ENCODE measurements around the gene NDUFS2.

Gene NDUFS2

DNA sequence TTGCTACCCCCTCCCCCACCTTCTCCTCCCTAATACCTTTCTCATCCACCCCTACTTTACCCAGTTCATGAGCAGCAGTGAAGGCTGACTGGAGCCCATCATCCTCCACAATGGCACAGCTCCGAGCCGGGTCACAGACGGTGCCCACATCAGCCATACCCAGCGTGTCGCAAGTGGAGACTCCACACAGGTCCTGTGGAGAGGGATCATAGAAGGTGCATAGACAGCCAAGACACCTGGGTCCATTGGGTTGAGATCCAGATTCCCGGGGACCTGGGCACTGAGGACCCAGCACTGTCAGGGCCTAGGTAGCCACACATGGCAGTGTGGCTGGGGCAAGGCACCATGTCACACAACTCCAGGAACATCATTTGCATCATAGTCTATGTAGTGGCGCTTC, 6.1 kb upstream of the NDUFS2 start:
- Histone ChIP-seq H3K27me3 (replicated peaks; ENCODE audit: control insufficient read depth, insufficient read depth, low read length) (no peaks in the 10 kb centered on the region), H3K36me3 (ENCODE audit: control insufficient read depth, insufficient read depth, low read length) (no peaks in the 10 kb centered on the region), H3K4me3 (replicated peaks; ENCODE audit: low read depth, low read length) (no peak overlapping the region)
- TF ChIP-seq CTCF (IDR thresholded peaks at IDR 0.05; ENCODE audit: insufficient read depth, low read length, poor library complexity, severe bottlenecking), result no peak
- DNase-seq (ENCODE audit: extremely low read depth, insufficient read length), result no peak

DNA sequence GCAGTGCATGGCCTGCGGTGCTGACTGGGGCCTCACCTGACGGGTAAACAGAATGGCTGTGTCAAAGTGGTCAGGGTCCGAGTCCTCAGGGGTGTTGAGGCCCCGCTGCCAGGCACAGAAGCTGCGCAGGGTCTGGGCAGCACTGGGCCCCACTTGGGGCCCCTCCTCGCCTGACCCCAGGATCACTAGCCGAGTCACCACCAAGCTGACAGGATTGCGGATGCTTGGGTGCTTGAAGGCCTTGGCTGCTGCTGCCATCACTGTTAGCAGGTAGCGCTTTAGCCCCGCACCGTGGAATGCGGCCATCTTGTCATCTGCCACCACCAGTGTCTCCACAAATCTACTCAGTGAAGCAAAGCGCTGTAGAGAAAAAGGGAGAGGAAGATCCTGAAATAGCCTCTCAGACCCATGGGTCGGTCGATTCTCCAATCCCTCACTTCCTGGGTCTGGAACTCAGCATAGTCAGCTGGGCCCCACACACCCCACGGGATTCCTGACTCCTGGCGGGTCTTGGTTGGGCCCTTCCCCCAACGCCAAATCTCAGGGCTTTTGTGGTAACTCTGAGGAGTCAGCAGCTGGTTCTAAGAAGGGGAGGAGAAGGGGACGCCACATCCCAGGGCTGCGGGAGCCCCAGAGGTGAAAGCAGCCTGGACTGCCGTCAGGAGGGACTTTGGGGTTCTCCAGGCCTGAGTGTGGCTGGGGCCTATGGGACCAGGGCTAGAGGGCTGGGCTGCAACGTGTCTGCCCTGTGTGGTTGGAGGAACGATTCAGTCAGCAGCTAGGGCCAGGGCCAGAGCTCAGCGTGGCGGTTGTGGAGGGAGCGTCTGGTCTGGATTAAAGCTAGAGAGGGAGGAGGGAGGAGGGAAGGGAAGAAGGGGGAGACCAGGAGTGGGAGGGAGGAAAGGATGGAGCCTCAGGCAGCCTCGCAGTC, 5.4 kb upstream of the NDUFS2 start:
- no peaks in the 10 kb centered on the region for H3K36me3 ChIP-seq (ENCODE audit: control insufficient read depth, insufficient read depth, low read length)
- no peak for DNase-seq (ENCODE audit: extremely low read depth, insufficient read length)
- H3K27me3 ChIP-seq (replicated peaks; ENCODE audit: control insufficient read depth, insufficient read depth, low read length), result no peaks in the 10 kb centered on the region
- H3K4me3 ChIP-seq (replicated peaks; ENCODE audit: low read depth, low read length), result no peak overlapping the region
- TF ChIP-seq CTCF (IDR thresholded peaks at IDR 0.05; ENCODE audit: insufficient read depth, low read length, poor library complexity, severe bottlenecking), result no peak

GRCh38 chr1:161197560-161198193, 4.5 kb upstream of the NDUFS2 start:
- no peaks in the 10 kb centered on the region for H3K27me3 ChIP-seq (replicated peaks; ENCODE audit: control insufficient read depth, insufficient read depth, low read length)
- DNase-seq (ENCODE audit: extremely low read depth, insufficient read length), result no peak
- H3K4me3 ChIP-seq (replicated peaks; ENCODE audit: low read depth, low read length), result no peak overlapping the region
- H3K36me3 ChIP-seq (ENCODE audit: control insufficient read depth, insufficient read depth, low read length), result no peaks in the 10 kb centered on the region
- no peak for TF ChIP-seq CTCF (IDR thresholded peaks at IDR 0.05; ENCODE audit: insufficient read depth, low read length, poor library complexity, severe bottlenecking)

DNA sequence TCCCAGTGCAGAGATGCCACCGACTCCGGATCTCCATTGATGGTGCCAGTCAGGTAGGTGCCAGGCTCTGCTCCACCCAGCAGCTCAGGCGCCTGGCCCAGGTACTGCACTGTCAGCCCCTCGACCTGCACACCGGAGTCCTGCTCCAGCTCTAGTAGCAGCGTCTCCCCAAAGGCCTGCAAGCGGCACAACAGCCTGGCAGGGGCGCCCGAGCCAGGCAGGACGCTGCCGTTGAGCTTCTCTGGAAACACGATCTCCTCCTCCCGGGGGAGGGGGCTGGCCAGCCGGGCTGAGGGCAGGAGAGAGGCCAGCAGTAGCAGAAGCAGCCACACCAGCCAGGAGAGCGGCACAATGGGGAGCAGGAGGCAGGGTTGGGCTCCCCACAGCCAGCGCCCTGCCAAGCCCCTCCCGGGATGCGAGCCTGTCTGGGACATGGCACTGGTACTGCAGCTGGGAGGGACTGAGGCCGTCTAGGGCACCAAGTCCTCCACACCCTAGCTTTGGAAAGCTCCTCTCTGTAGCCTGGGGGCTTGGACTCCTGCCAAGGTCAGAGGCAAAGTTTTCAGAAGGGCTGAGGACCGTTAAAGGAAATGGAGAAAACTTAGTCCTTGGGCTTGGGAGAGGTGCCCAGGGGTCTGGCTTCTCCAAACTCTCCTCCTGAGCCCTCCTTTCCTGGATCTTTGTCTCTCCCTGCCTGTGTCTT, 3.8 kb upstream of the NDUFS2 start:
- Histone ChIP-seq H3K36me3 (ENCODE audit: control insufficient read depth, insufficient read depth, low read length) (no peaks in the 10 kb centered on the region), H3K27me3 (replicated peaks; ENCODE audit: control insufficient read depth, insufficient read depth, low read length) (no peaks in the 10 kb centered on the region), H3K4me3 (replicated peaks; ENCODE audit: low read depth, low read length) (no peak overlapping the region)
- DNase-seq (ENCODE audit: extremely low read depth, insufficient read length), result no peak
- no peak for TF ChIP-seq CTCF (IDR thresholded peaks at IDR 0.05; ENCODE audit: insufficient read depth, low read length, poor library complexity, severe bottlenecking)

DNA sequence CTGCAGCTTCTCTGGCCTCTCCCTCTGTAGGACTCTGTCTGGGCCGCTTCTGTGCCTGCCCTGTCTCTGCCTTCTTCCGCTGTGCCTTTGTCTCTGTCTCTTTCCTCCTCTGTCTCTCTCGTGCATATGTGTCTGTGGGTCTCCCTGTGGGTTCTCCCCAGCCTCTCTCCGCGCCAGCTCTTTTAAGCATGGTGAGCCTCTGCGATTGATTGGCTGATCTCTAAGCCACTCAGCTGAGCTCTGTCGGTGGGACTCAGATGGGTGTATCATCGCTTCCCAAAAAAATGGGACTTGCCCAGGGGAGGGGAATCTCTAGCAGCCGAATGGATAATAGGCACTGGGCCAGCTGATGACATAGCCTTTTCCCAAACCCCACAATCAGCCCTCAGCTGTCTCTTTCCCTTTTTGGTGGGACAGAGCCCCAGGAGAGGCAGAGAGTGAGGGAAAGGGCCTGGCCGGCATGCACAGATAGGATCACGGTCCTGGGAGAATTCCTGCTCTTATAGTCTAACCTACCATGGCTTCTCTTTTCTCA, 3.2 kb upstream of the NDUFS2 start, which contains the start of gene ADAMTS4:
Gene ADAMTS4 (minus strand): TSS at position 158 of the 535 bp plus-strand sequence. CDS start 427 bp downstream, outside the sequence.
- no peak for DNase-seq (ENCODE audit: extremely low read depth, insufficient read length)
- Histone ChIP-seq H3K4me3 (replicated peaks; ENCODE audit: low read depth, low read length) (no peak within 1 kb of the TSS), H3K27me3 (replicated peaks; ENCODE audit: control insufficient read depth, insufficient read depth, low read length) (no peaks in the 10 kb centered on the region), H3K36me3 (ENCODE audit: control insufficient read depth, insufficient read depth, low read length) (no peaks in the 10 kb centered on the region)
- TF ChIP-seq CTCF (IDR thresholded peaks at IDR 0.05; ENCODE audit: insufficient read depth, low read length, poor library complexity, severe bottlenecking), result no peak

Data from GM06990 (cell line).